HepG2 (cell line): Measurements from ENCODE around the gene RRAGA. TPM values are rescaled to one million over a fixed set of nuclear protein-coding genes. Genes with fewer than 3 reads are reported as not detected.

Source experiments
- ETV5 ChIP-seq: IDR thresholded peaks from 2 replicates; pipeline ENCODE4 v1.6.1; 2018; ENCODE audit warnings: missing biosample characterization, missing genetic modification reagents, inconsistent platforms, borderline replicate concordance
- FOXA1 ChIP-seq, 2 experiments: fragments of 450-650 bp in 1 of 2; sonication (generic) in 1 of 2; formaldehyde crosslinking in 1 of 2; IDR thresholded peaks; 2 replicates each; pipeline versions ENCODE4 v1.4.0 to v1.6.1; 2016 to 2020; ENCODE audit warnings: missing genetic modification reagents in 1 of 2
- FOXM1 ChIP-seq: sonication (generic); formaldehyde crosslinking; IDR thresholded peaks from 2 replicates; pipeline ENCODE4 v1.5.0; 2020; ENCODE audit warnings: missing genetic modification reagents
- HMG20A ChIP-seq: IDR thresholded peaks from 2 replicates; pipeline ENCODE4 v1.6.1; 2016; ENCODE audit warnings: borderline replicate concordance
- HNRNPL ChIP-seq: fragments of 200-400 bp; formaldehyde crosslinking; IDR thresholded peaks from 2 replicates; pipeline ENCODE4 v1.6.1; 2017; ENCODE audit warnings: mild to moderate bottlenecking, low read depth, low read length
- HOXA7 ChIP-seq: sonication (generic); formaldehyde crosslinking; IDR thresholded peaks from 2 replicates; pipeline ENCODE4 v1.8.1; 2022; ENCODE audit warnings: mild to moderate bottlenecking, missing genetic modification reagents, moderate library complexity
- MIXL1 ChIP-seq: IDR thresholded peaks from 2 replicates; pipeline ENCODE4 v1.6.1; 2016
- RELA ChIP-seq: sonication (generic); formaldehyde crosslinking; IDR thresholded peaks from 2 replicates; pipeline ENCODE4 v1.4.0; 2020; ENCODE audit warnings: missing genetic modification reagents
- THAP11 ChIP-seq: IDR thresholded peaks from 2 replicates; pipeline ENCODE4 v1.6.1; 2016; ENCODE audit warnings: missing biosample characterization, missing genetic modification reagents
- THYN1 ChIP-seq: sonication (generic); formaldehyde crosslinking; IDR thresholded peaks from 2 replicates; pipeline ENCODE4 v1.8.1; 2023; ENCODE audit warnings: low read depth, mild to moderate bottlenecking, moderate library complexity, missing genetic modification reagents, borderline replicate concordance
- ZGPAT ChIP-seq: IDR thresholded peaks from 2 replicates; pipeline ENCODE4 v1.6.1; 2016; ENCODE audit warnings: mild to moderate bottlenecking
- ZNF691 ChIP-seq: sonication (generic); formaldehyde crosslinking; IDR thresholded peaks from 2 replicates; pipeline ENCODE4 v1.4.0; 2020; ENCODE audit warnings: missing genetic modification reagents, low read depth, mild to moderate bottlenecking, borderline replicate concordance
- ZNF784 ChIP-seq: sonication (generic); formaldehyde crosslinking; IDR thresholded peaks from 2 replicates; pipeline ENCODE4 v1.5.1; 2020; ENCODE audit warnings: missing genetic modification reagents, mild to moderate bottlenecking, borderline replicate concordance
- polyA plus RNA-seq, 8 experiments: library from polyadenylated mRNA; depleted of rRNA in 3 of 8; stranded (reverse) in 7 of 8; unstranded in 1 of 8; fragments of >200 nt; fragmentation: Illumina TruSeq in 4 of 8; extraction: Trizol in 4 of 8; gene quantifications; 2 replicates each; pipeline versions ENCODE4 v1.2.1 to v1.2.3, GENCODE V29; 2011 to 2016; ENCODE audit warnings: low read depth in 4 of 8, missing spikeins in 1 of 8, mixed read lengths in 1 of 8; ENCODE audit not compliant: insufficient read depth in 1 of 8
- total RNA-seq, 5 experiments: library from RNA; depleted of rRNA; stranded (reverse); fragments of >200 nt; fragmentation: Illumina TruSeq; extraction: Trizol; gene quantifications; 2 replicates each; pipeline ENCODE4 v1.2.3, GENCODE V29; 2016; ENCODE audit warnings: low read depth in 1 of 5
- TF ChIP-seq, protein P1 (sequence below): sonication (generic); formaldehyde crosslinking; IDR thresholded peaks from 2 replicates; pipeline ENCODE4 v1.9.0; 2021; ENCODE audit warnings: mild to moderate bottlenecking, missing genetic modification reagents

The RRAGA gene
- total and polyA plus RNA-seq, 2 of the 13 experiments (the other 11 are each of a cell fraction or from before 2014, with no cell fraction given): 37.5 to 118 TPM

GRCh38 chr9:19050637-19051591, 1.7 kb downstream of the RRAGA start (continued):
- TF ChIP-seq ZNF691: no peak
- no peak for TF ChIP-seq HNRNPL
- no peak for TF ChIP-seq MIXL1 (CRISPR knock-in tag)
- TF ChIP-seq FOXA1 (IDR thresholded peaks at IDR 0.05): no peak
- peak; percentile 87 for TF ChIP-seq FOXA1 (CRISPR knock-in tag; IDR thresholded peaks at IDR 0.05)
- TF ChIP-seq ZGPAT (CRISPR knock-in tag): no peak
- no peak for TF ChIP-seq RELA
- TF ChIP-seq THAP11 (CRISPR knock-in tag): peak; percentile 20; the same call in 1 of the 2 replicates
- TF ChIP-seq ZNF784 (CRISPR knock-in tag): no peak
- no peak for TF ChIP-seq ETV5 (CRISPR knock-in tag)
- TF ChIP-seq THYN1 (CRISPR knock-in tag): no peak
- TF ChIP-seq FOXM1 (CRISPR knock-in tag): no peak
- peak; percentile 57; the same call in 1 of the 2 replicates for TF ChIP-seq HMG20A (CRISPR knock-in tag)
- no peak for TF ChIP-seq HOXA7 (CRISPR knock-in tag)
- TF ChIP-seq, protein P1, sequence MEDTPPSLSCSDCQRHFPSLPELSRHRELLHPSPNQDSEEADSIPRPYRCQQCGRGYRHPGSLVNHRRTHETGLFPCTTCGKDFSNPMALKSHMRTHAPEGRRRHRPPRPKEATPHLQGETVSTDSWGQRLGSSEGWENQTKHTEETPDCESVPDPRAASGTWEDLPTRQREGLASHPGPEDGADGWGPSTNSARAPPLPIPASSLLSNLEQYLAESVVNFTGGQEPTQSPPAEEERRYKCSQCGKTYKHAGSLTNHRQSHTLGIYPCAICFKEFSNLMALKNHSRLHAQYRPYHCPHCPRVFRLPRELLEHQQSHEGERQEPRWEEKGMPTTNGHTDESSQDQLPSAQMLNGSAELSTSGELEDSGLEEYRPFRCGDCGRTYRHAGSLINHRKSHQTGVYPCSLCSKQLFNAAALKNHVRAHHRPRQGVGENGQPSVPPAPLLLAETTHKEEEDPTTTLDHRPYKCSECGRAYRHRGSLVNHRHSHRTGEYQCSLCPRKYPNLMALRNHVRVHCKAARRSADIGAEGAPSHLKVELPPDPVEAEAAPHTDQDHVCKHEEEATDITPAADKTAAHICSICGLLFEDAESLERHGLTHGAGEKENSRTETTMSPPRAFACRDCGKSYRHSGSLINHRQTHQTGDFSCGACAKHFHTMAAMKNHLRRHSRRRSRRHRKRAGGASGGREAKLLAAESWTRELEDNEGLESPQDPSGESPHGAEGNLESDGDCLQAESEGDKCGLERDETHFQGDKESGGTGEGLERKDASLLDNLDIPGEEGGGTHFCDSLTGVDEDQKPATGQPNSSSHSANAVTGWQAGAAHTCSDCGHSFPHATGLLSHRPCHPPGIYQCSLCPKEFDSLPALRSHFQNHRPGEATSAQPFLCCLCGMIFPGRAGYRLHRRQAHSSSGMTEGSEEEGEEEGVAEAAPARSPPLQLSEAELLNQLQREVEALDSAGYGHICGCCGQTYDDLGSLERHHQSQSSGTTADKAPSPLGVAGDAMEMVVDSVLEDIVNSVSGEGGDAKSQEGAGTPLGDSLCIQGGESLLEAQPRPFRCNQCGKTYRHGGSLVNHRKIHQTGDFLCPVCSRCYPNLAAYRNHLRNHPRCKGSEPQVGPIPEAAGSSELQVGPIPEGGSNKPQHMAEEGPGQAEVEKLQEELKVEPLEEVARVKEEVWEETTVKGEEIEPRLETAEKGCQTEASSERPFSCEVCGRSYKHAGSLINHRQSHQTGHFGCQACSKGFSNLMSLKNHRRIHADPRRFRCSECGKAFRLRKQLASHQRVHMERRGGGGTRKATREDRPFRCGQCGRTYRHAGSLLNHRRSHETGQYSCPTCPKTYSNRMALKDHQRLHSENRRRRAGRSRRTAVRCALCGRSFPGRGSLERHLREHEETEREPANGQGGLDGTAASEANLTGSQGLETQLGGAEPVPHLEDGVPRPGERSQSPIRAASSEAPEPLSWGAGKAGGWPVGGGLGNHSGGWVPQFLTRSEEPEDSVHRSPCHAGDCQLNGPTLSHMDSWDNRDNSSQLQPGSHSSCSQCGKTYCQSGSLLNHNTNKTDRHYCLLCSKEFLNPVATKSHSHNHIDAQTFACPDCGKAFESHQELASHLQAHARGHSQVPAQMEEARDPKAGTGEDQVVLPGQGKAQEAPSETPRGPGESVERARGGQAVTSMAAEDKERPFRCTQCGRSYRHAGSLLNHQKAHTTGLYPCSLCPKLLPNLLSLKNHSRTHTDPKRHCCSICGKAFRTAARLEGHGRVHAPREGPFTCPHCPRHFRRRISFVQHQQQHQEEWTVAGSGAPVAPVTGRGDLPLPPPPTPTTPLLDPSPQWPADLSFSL (CRISPR knock-in tag): no peak
